Measurements from ENCODE around the gene FFAR4. TPM values are rescaled to one million over a fixed set of nuclear protein-coding genes. Genes with fewer than 3 reads are reported as not detected.

Gene FFAR4
- total and polyA plus RNA-seq, 4 donors: 0.14 to 0.28 (median 0.19) TPM

GRCh38 chr10:93629647-93630305 lies 63.3 kb downstream of the FFAR4 start:
- Histone ChIP-seq H3K4me3 (ENCODE audit: low read depth in 1 of 3, low read length in 3 of 3) (no peak overlapping the region), H3K4me1 (ENCODE audit: control insufficient read depth in 4 of 4, insufficient read depth in 4 of 4, low read length in 3 of 4) (no peaks in the 10 kb centered on the region), H3K9me3 (ENCODE audit: control insufficient read depth in 4 of 4, low read length in 3 of 4) (no peaks in the 10 kb centered on the region), H3K9ac (ENCODE audit: low read depth in 1 of 2, low read length in 2 of 2) (no peak overlapping the region), H3K27ac (ENCODE audit: low read depth in 1 of 2, low read length in 2 of 2) (no peak overlapping the region), H3K27me3 (ENCODE audit: control insufficient read depth in 4 of 4, insufficient read depth in 4 of 4, low read length in 3 of 4) (no peaks in the 10 kb centered on the region), H3K36me3 (ENCODE audit: control insufficient read depth in 4 of 4, insufficient read depth in 3 of 4, low read depth in 1 of 4, low read length in 3 of 4) (no peaks in the 10 kb centered on the region)
- DNase-seq (ENCODE audit: low spot score): no peak
- TF ChIP-seq FOXA1 (IDR thresholded peaks at IDR 0.05) (no peak), MAX (IDR thresholded peaks at IDR 0.05) (no peak), YY1 (IDR thresholded peaks at IDR 0.05) (no peak), ZBTB33 (IDR thresholded peaks at IDR 0.05) (no peak), REST (IDR thresholded peaks at IDR 0.05) (no peak), ATF3 (IDR thresholded peaks at IDR 0.05) (no peak), FOXA2 (IDR thresholded peaks at IDR 0.05) (no peak), HNF4A (conservative IDR thresholded peaks at IDR 0.05) (no peak), EGR1 (IDR thresholded peaks at IDR 0.05; ENCODE audit: low read depth in 2 of 2) (no peak), CTCF (IDR thresholded peaks at IDR 0.05; ENCODE audit: low read depth, low read length, missing input control) (no peak), SP1 (IDR thresholded peaks at IDR 0.05) (no peak), TAF1 (conservative IDR thresholded peaks at IDR 0.05) (no peak), RAD21 (IDR thresholded peaks at IDR 0.05) (no peak), NR2F2 (IDR thresholded peaks at IDR 0.05) (no peak), GABPA (IDR thresholded peaks at IDR 0.05 in 1 of 2, conservative IDR thresholded peaks at IDR 0.05 in 1 of 2) (no peak), HNF4G (IDR thresholded peaks at IDR 0.05) (no peak), RXRA (IDR thresholded peaks at IDR 0.05) (no peak), JUND (IDR thresholded peaks at IDR 0.05) (no peak)
- WGBS: 80% methylated on average over 7 of the region's 7 CpGs

Data from liver (tissue), 9 donors.